Stomach (tissue), 9 donors: ENCODE results near the gene PTK6. TPM values are rescaled to one million over a fixed set of nuclear protein-coding genes. Genes with fewer than 3 reads are reported as not detected.

Source experiments
- DNase-seq, 2 donors: peaks; one replicate each; pipeline versions ENCODE4 v3.0.0 to v3.0.0-alpha.2; 2013 to 2019
- H3K27ac ChIP-seq, 5 donors: fragments of 200-600 bp in 4 of 5; sonication (generic) in 4 of 5; one replicate each; pipeline ENCODE4 v1.5.1; 2013 to 2019; ENCODE audit warnings: mild to moderate bottlenecking in 1 of 5, moderate library complexity in 1 of 5
- H3K27me3 ChIP-seq, 3 donors: fragments of 200-600 bp; sonication (generic); one replicate each; pipeline ENCODE4 v1.5.1; 2017 to 2019; ENCODE audit warnings: mixed run types in 1 of 3
- H3K36me3 ChIP-seq, 4 donors: fragments of 200-600 bp; sonication (generic); 1 replicate in 3 of 4; 2 replicates in 1 of 4; pipeline ENCODE4 v1.5.1; 2016 to 2019
- H3K4me1 ChIP-seq, 4 donors: fragments of 200-600 bp; sonication (generic); one replicate each; pipeline ENCODE4 v1.5.1; 2016 to 2019
- H3K4me3 ChIP-seq, 4 donors: fragments of 200-600 bp; sonication (generic) in 3 of 4; one replicate each; pipeline ENCODE4 v1.5.1; 2016 to 2019; ENCODE audit warnings: mild to moderate bottlenecking in 1 of 4
- H3K9me3 ChIP-seq, 4 donors: fragments of 200-600 bp; sonication (generic); one replicate each; pipeline ENCODE4 v1.5.1; 2016 to 2019
- EP300 ChIP-seq: sonication (generic); formaldehyde crosslinking; IDR thresholded peaks from one replicate; pipeline ENCODE4 v1.6.1; 2017; ENCODE audit warnings: antibody characterized with exemption
- POLR2A ChIP-seq, 4 donors: fragments of 450-650 bp; IDR thresholded peaks; one replicate each; pipeline ENCODE4 v1.6.1; 2016; ENCODE audit warnings: antibody characterized with exemption in 4 of 4, control low read depth in 2 of 4, mild to moderate bottlenecking in 1 of 4, moderate library complexity in 1 of 4
- POLR2AphosphoS5 ChIP-seq, 3 donors: sonication (generic); formaldehyde crosslinking; IDR thresholded peaks; one replicate each; pipeline ENCODE4 v1.6.1; 2016; ENCODE audit warnings: antibody characterized with exemption in 3 of 3
- WGBS, 5 donors: extraction: QIAGEN DNeasy Blood & Tissue Kit in 3 of 5; methylation state at CpG; one replicate each; pipeline versions ENCODE4 v1.1.5 to v1.1.7; 2013 to 2018; 5-methylcytosine and 5-hydroxymethylcytosine counted together
- intact Hi-C: fragments of 100-400 bp; cut with DNase I; formaldehyde crosslinking; loops from one replicate; pipeline ENCODE4 v1.15.1; 2023; ENCODE audit warnings: low total_unique reads
- polyA plus RNA-seq, 3 donors: library from polyadenylated mRNA; stranded (reverse); fragments of 200-250 nt; gene quantifications; one replicate each; pipeline ENCODE4 v1.2.3, GENCODE V29; 2013
- total RNA-seq, 5 donors: library from RNA; depleted of rRNA; stranded (reverse); fragments of >200 nt; gene quantifications; one replicate each; pipeline versions ENCODE4 v1.1.0 to v1.2.3, GENCODE V29; 2014 to 2016
- TF ChIP-seq, protein P1 (sequence below), 7 experiments: fragments of 450-650 bp in 4 of 7; fragments of 200-600 bp in 3 of 7; sonication (generic) in 3 of 7; IDR thresholded peaks; one replicate each; pipeline ENCODE4 v1.5.1; 2016 to 2019; ENCODE audit warnings: antibody characterized with exemption in 7 of 7, control low read depth in 2 of 7, mild to moderate bottlenecking in 1 of 7
- donor health status: healthy with polysubstance abuse.
- donor health status: Bipolar disorder and iron deficiency.
- donor health status: healthy.

The PTK6 gene
- total and polyA plus RNA-seq, 8 donors, result 7.7 to 98.5 (median 22.9) TPM

DNA sequence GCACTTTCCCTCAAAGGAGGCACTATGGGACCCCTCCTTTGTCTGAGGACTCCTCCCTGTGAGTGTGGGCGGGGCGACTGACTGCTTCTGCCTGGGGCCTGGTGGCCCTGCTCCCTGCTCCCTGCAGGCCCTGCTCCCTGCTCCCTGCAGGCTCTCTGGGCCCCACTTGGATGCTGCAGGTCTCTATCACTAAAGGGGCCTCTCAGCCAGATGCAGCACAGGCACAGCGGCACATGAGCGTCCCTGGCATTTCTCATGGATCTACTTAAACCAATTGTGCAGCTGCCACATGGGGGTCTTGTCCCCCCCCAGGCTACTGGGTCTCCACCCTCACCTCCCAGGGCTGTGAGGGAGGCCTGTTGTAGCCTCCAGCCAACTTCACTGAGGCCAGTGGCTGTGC is 46.1 kb downstream of the PTK6 start:
- H3K27ac ChIP-seq, result no peak overlapping the region
- H3K4me1 ChIP-seq, result peaks cover 2 to 17% (median 8%) of the 10 kb centered on the region in 4 donors
- no peak overlapping the region for H3K4me3 ChIP-seq
- intact Hi-C loops, result no loop called here
- H3K9me3 ChIP-seq, result peaks cover 0 to 5% (median 5%) of the 10 kb centered on the region in 4 donors
- 66 to 89% (median 82%) methylated on average over 3 to 4 of the region's 4 CpGs for WGBS, 5 donors
- TF ChIP-seq POLR2A (IDR thresholded peaks at IDR 0.05), result no peak
- TF ChIP-seq, protein P1, sequence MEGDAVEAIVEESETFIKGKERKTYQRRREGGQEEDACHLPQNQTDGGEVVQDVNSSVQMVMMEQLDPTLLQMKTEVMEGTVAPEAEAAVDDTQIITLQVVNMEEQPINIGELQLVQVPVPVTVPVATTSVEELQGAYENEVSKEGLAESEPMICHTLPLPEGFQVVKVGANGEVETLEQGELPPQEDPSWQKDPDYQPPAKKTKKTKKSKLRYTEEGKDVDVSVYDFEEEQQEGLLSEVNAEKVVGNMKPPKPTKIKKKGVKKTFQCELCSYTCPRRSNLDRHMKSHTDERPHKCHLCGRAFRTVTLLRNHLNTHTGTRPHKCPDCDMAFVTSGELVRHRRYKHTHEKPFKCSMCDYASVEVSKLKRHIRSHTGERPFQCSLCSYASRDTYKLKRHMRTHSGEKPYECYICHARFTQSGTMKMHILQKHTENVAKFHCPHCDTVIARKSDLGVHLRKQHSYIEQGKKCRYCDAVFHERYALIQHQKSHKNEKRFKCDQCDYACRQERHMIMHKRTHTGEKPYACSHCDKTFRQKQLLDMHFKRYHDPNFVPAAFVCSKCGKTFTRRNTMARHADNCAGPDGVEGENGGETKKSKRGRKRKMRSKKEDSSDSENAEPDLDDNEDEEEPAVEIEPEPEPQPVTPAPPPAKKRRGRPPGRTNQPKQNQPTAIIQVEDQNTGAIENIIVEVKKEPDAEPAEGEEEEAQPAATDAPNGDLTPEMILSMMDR (IDR thresholded peaks at IDR 0.05), result no peak
- peaks cover 0 to 4% (median 0%) of the 10 kb centered on the region in 4 donors for H3K36me3 ChIP-seq
- DNase-seq, result no peak
- peaks cover 9 to 77% (median 30%) of the 10 kb centered on the region in 3 donors for H3K27me3 ChIP-seq

DNA sequence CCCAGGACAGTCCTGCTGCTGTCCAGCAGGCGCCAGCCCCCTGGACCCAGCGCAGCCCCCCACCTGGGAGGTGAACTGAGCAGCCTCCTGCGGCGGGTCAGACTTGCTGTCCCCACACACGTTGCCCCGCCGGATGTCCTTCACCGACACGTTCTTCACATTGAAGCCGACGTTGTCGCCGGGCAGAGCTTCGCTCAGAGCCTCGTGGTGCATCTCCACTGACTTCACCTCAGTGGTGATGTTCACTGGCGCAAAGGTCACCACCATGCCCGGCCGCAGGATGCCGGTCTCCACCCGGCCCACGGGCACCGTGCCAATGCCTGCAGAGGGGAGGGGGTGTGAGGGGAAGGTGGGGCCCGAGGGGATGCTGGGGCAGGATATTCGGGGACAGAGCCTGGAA is 46.8 kb downstream of the PTK6 start:
- intact Hi-C loops, result no loop called here
- H3K27me3 ChIP-seq, result peaks cover 9 to 77% (median 25%) of the 10 kb centered on the region in 3 donors
- H3K4me1 ChIP-seq, result peaks cover 0 to 12% (median 4%) of the 10 kb centered on the region in 4 donors
- no peak for DNase-seq
- TF ChIP-seq POLR2A (IDR thresholded peaks at IDR 0.05) (no peak), POLR2AphosphoS5 (IDR thresholded peaks at IDR 0.05) (no peak), EP300 (no peak)
- TF ChIP-seq, protein P1 (IDR thresholded peaks at IDR 0.05), result no peak
- H3K9me3 ChIP-seq, result peaks cover 0 to 6% (median 5%) of the 10 kb centered on the region in 4 donors
- H3K27ac ChIP-seq, result no peak overlapping the region
- peaks cover 0 to 4% (median 0%) of the 10 kb centered on the region in 4 donors for H3K36me3 ChIP-seq
- no peak overlapping the region for H3K4me3 ChIP-seq
- 72 to 79% (median 78%) methylated on average over 22 to 24 of the region's 24 CpGs for WGBS, 5 donors

DNA sequence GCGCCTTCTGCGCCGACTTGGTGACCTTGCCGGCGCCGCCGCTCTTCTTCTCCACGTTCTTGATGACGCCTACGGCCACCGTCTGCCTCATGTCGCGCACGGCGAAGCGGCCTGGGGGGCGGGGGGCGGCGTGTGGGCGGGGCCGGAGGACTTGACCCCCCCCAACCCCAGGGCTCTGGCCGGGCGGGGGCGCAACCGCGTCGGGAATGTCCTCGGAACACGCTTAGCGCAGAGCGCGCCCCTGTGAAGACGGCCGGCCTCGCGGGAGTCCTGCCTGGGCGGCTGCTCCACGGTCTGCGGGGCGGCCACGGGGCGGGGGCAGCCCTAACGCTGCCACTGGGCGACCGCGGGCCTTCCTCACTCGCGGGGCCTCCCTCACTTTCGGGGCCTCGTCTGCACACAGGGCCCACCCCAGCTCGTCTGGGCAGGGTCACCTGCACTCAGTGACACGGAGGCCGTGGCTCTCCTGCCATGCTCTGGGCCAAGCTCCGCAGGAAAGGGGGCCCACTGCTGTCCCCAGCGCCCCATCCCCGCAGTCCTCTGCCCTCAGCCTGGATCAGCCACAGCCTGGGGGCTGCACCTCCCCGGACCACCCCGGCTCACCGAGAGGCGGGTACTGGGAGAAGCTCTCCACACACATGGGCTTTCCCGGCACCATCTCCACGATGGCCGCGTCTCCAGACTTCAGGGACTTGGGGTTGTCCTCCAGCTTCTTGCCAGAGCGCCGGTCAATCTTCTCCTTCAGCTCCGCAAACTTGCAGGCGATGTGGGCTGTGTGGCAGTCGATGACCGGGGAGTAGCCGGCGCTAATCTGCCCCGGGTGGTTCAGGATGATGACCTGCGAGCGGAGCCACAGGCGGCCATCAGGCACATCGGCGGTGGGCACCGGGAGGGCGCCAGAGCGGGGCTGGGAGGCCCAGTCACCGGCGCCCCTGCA is 48.6 kb downstream of the PTK6 start:
- peaks cover 9 to 81% (median 39%) of the 10 kb centered on the region in 3 donors for H3K27me3 ChIP-seq
- peaks cover 0 to 4% (median 0%) of the 10 kb centered on the region in 4 donors for H3K36me3 ChIP-seq
- TF ChIP-seq EP300, result no peak
- no peak for TF ChIP-seq POLR2AphosphoS5 (IDR thresholded peaks at IDR 0.05)
- TF ChIP-seq, protein P1 (IDR thresholded peaks at IDR 0.05), result no peak
- no peak for TF ChIP-seq POLR2A (IDR thresholded peaks at IDR 0.05)
- H3K4me3 ChIP-seq, result no peak overlapping the region
- H3K9me3 ChIP-seq, result peaks cover 0 to 6% (median 5%) of the 10 kb centered on the region in 4 donors
- DNase-seq, result no peak
- peaks cover 0 to 12% (median 4%) of the 10 kb centered on the region in 4 donors for H3K4me1 ChIP-seq
- WGBS, 5 donors, result 17 to 36% (median 21%) methylated on average over 10 to 83 of the region's 83 CpGs
- intact Hi-C loops, result no loop called here
- no peak overlapping the region for H3K27ac ChIP-seq

DNA sequence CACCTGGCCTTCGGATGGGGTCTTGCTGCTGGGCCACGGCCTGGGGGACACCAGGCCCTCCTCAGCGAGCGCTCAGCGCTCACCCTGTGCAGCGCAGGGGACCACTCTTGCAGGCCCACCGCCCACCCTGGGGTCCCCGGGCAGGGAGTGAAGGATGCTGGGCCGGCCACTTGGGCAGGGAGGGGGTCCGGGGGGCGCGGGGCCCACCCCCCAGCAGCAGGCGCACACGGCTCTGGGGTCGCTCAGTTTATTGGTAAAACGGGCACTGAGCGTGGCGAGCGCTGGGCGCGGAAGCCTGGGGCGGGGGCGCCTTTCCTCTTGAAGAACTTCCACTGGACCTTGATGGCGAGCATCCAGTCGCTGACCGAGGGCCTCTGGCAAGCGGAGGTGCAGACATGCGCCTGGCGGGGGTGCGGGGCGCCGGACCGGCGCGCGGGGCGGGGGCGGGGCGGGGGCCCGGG is 49.4 kb downstream of the PTK6 start:
- WGBS, 5 donors, result 16 to 30% (median 18%) methylated on average over 2 to 38 of the region's 40 CpGs
- Histone ChIP-seq H3K4me3 (no peak overlapping the region), H3K27ac (no peak overlapping the region), H3K9me3 (peaks cover 0 to 6% (median 5%) of the 10 kb centered on the region in 4 donors), H3K4me1 (peaks cover 0 to 16% (median 7%) of the 10 kb centered on the region in 4 donors), H3K27me3 (peaks cover 9 to 89% (median 45%) of the 10 kb centered on the region in 3 donors), H3K36me3 (peaks cover 0 to 4% (median 0%) of the 10 kb centered on the region in 4 donors)
- TF ChIP-seq POLR2AphosphoS5 (IDR thresholded peaks at IDR 0.05) (no peak), EP300 (no peak), POLR2A (IDR thresholded peaks at IDR 0.05) (no peak)
- TF ChIP-seq, protein P1 (IDR thresholded peaks at IDR 0.05), result no peak
- no peak for DNase-seq
- intact Hi-C loops, result no loop called here
